ENCODE measurements around the gene XIRP1. TPM values are rescaled to one million over a fixed set of nuclear protein-coding genes. Genes with fewer than 3 reads are reported as not detected.

XIRP1 gene
- total RNA-seq, 1 donor from 2014 or later, result 0.08 TPM

- TF ChIP-seq, protein P1, sequence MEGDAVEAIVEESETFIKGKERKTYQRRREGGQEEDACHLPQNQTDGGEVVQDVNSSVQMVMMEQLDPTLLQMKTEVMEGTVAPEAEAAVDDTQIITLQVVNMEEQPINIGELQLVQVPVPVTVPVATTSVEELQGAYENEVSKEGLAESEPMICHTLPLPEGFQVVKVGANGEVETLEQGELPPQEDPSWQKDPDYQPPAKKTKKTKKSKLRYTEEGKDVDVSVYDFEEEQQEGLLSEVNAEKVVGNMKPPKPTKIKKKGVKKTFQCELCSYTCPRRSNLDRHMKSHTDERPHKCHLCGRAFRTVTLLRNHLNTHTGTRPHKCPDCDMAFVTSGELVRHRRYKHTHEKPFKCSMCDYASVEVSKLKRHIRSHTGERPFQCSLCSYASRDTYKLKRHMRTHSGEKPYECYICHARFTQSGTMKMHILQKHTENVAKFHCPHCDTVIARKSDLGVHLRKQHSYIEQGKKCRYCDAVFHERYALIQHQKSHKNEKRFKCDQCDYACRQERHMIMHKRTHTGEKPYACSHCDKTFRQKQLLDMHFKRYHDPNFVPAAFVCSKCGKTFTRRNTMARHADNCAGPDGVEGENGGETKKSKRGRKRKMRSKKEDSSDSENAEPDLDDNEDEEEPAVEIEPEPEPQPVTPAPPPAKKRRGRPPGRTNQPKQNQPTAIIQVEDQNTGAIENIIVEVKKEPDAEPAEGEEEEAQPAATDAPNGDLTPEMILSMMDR (IDR thresholded peaks at IDR 0.05; ENCODE audit: insufficient read depth, low read length, poor library complexity, severe bottlenecking), result no peak
- Histone ChIP-seq H3K36me3 (ENCODE audit: control insufficient read depth, insufficient read depth, low read length) (peaks cover 7% of the 10 kb centered on the region), H3K27me3 (ENCODE audit: control insufficient read depth, insufficient read depth, low read length) (no peaks in the 10 kb centered on the region), H3K4me3 (ENCODE audit: low read depth, low read length) (no peak overlapping the region)
- DNase-seq (ENCODE audit: low read depth), result no peak
Observed at GRCh38 chr3:39140341-39140971, 51.9 kb downstream of the XIRP1 start.

DNA sequence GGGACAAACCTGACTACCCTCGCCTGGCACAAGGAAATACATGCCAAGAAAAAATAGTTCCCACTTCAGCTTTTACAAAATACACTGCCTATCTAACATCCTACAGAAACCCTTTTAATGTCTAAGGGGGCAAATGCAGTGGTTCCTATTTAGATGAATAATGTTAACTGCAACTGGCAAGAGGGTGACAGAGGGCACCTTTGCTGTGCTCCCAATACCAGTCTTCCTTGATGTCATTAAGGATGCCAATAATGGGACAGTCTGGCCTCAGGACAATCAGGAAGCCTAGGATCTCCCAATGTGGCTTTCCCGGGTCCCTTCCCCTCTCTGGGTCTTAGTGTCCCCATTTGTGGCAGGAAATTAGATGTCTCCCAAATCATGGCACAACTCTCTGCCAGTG lies 53.0 kb downstream of the XIRP1 start:
- TF ChIP-seq, protein P1 (IDR thresholded peaks at IDR 0.05; ENCODE audit: insufficient read depth, low read length, poor library complexity, severe bottlenecking), result no peak
- Histone ChIP-seq H3K27me3 (ENCODE audit: control insufficient read depth, insufficient read depth, low read length) (no peaks in the 10 kb centered on the region), H3K36me3 (ENCODE audit: control insufficient read depth, insufficient read depth, low read length) (peaks cover 6% of the 10 kb centered on the region), H3K4me3 (ENCODE audit: low read depth, low read length) (no peak overlapping the region)
- no peak for DNase-seq (ENCODE audit: low read depth)

DNA sequence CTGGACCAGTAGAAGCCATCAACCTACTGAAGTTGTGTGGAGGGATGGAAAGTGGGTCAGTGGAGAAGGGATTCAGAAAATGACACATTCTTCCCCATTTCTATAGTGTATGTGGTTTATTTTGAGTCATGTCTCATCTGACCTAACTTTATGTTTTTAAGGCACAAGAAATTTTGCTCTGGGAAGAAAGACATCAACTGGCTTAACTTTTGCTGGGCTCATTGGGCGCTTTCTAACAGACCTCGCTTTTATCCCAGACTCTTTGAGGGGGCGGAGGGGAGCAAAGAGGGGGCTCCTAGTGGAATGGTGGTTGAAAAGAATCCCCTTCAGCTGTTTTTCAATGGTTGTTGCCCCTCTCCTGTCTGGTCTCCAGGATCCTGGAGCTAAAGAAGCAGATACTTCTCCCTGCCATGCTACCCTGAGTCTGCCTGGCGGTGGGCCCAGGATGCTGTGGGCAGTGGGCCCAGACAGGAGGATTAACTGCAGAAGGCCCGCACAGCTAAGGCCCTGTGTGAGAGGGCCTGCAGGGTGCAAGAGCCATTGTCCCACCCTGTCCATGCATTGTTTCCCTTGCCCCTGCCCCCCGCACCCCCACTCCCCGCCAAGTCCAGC lies 53.5 kb downstream of the XIRP1 start:
- no peak overlapping the region for H3K4me3 ChIP-seq (ENCODE audit: low read depth, low read length)
- H3K36me3 ChIP-seq (ENCODE audit: control insufficient read depth, insufficient read depth, low read length), result peaks cover 4% of the 10 kb centered on the region
- TF ChIP-seq, protein P1 (IDR thresholded peaks at IDR 0.05; ENCODE audit: insufficient read depth, low read length, poor library complexity, severe bottlenecking), result no peak
- DNase-seq (ENCODE audit: low read depth), result no peak
- H3K27me3 ChIP-seq (ENCODE audit: control insufficient read depth, insufficient read depth, low read length), result no peaks in the 10 kb centered on the region

DNA sequence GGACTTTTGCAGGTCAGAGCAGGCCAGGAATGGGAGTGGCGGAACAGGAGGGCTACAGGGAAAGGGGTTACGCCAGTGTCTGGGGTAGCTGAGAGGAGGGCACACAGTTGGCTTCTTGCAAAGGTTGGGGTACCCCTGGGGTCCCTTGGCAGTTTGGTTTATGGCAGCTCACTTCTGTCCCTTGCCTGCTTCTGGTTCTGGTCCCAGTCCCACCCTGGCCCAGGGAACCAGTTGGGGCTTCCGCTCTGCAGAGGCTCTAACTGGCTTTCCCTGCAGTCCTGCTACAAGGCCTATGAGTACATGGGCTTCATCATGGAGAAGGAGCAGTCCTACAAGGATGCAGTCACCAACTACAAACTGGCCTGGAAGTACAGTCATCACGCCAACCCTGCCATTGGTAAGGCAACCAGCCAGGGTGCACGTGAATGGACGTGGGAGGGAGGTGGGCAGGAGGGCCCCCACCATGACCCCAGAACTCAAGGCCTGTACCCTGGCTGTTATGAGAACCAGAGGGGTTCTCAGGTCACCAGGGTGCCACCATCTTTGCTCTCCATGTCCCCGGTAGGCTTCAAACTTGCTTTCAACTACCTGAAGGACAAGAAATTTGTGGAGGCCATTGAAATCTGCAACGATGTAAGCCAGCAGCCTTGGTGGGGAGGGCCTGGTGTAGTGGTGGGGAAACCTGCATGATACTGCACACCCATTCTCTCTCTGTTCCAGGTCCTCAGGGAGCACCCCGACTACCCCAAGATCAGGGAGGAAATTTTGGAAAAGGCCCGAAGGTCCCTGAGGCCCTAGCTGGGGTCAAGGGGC lies 54.2 kb downstream of the XIRP1 start:
- Histone ChIP-seq H3K36me3 (ENCODE audit: control insufficient read depth, insufficient read depth, low read length) (peaks cover 3% of the 10 kb centered on the region), H3K4me3 (ENCODE audit: low read depth, low read length) (no peak overlapping the region), H3K27me3 (ENCODE audit: control insufficient read depth, insufficient read depth, low read length) (no peaks in the 10 kb centered on the region)
- TF ChIP-seq, protein P1 (IDR thresholded peaks at IDR 0.05; ENCODE audit: insufficient read depth, low read length, poor library complexity, severe bottlenecking), result no peak
- DNase-seq (ENCODE audit: low read depth), result no peak

- Histone ChIP-seq H3K36me3 (ENCODE audit: control insufficient read depth, insufficient read depth, low read length) (peaks cover 2% of the 10 kb centered on the region), H3K4me3 (ENCODE audit: low read depth, low read length) (no peak overlapping the region), H3K27me3 (ENCODE audit: control insufficient read depth, insufficient read depth, low read length) (no peaks in the 10 kb centered on the region)
- TF ChIP-seq, protein P1 (IDR thresholded peaks at IDR 0.05; ENCODE audit: insufficient read depth, low read length, poor library complexity, severe bottlenecking), result no peak
- DNase-seq (ENCODE audit: low read depth), result no peak
Observed at GRCh38 chr3:39137435-39137936, 54.9 kb downstream of the XIRP1 start.

Data from kidney epithelial cell (primary cell).